ENCODE results near the gene MARVELD2. TPM values are rescaled to one million over a fixed set of nuclear protein-coding genes. Genes with fewer than 3 reads are reported as not detected.
"Not testable (repeated sequence)": the region's sequence is repeated elsewhere in the genome, so short reads cannot be mapped to it uniquely, and the experiment has no call there.

MARVELD2 gene
- 2.0 TPM for polyA plus RNA-seq (2012; ENCODE audit: missing spikeins)

- FAIRE-seq (peak; percentile 81), DNase-seq (ENCODE audit: insufficient read length) (peak; percentile 58)
- TF ChIP-seq POLR2A (IDR thresholded peaks at IDR 0.05; ENCODE audit: low read depth, low read length) (no peak; the same call in 1 of the 2 replicates), POLR2AphosphoS5 (IDR thresholded peaks at IDR 0.05; ENCODE audit: low read depth, low read length) (no peak), TAF1 (IDR thresholded peaks at IDR 0.05; ENCODE audit: borderline replicate concordance, low read depth, low read length) (no peak)
Observed at GRCh38 chr5:69414885-69415583, at the start of gene MARVELD2. MARVELD2 (plus strand) TSS chr5:69415116; CDS start chr5:69419386, 4,270 bp downstream.

- DNase-seq (ENCODE audit: insufficient read length) = no peak
- TF ChIP-seq POLR2AphosphoS5 (IDR thresholded peaks at IDR 0.05; ENCODE audit: low read depth, low read length) (no peak), POLR2A (IDR thresholded peaks at IDR 0.05; ENCODE audit: low read depth, low read length) (no peak), TAF1 (IDR thresholded peaks at IDR 0.05; ENCODE audit: borderline replicate concordance, low read depth, low read length) (no peak)
- FAIRE-seq = no peak
Observed at GRCh38 chr5:69367697-69368279, 47.1 kb upstream of the MARVELD2 start.

- no peak for DNase-seq (ENCODE audit: insufficient read length)
- TF ChIP-seq TAF1 (IDR thresholded peaks at IDR 0.05; ENCODE audit: borderline replicate concordance, low read depth, low read length) = no peak
- no peak for TF ChIP-seq POLR2AphosphoS5 (IDR thresholded peaks at IDR 0.05; ENCODE audit: low read depth, low read length)
- TF ChIP-seq POLR2A (IDR thresholded peaks at IDR 0.05; ENCODE audit: low read depth, low read length) = no peak
- no peak for FAIRE-seq
Observed at GRCh38 chr5:69368458-69369339, 46.2 kb upstream of the MARVELD2 start.

- FAIRE-seq (peak; percentile 97), DNase-seq (ENCODE audit: insufficient read length) (peak; percentile 74)
- TF ChIP-seq POLR2A (IDR thresholded peaks at IDR 0.05; ENCODE audit: low read depth, low read length) (peak; percentile 91), POLR2AphosphoS5 (IDR thresholded peaks at IDR 0.05; ENCODE audit: low read depth, low read length) (peak; percentile 90), TAF1 (IDR thresholded peaks at IDR 0.05; ENCODE audit: borderline replicate concordance, low read depth, low read length) (peak; percentile 82)
Observed at GRCh38 chr5:69369340-69370121, 45.4 kb upstream of the MARVELD2 start, which contains the start of the genes AK6, RAD17 and TAF9. AK6 (minus strand) TSS chr5:69369520; CDS start chr5:69369490, 30 bp downstream. RAD17 (plus strand) TSS chr5:69369818; CDS start chr5:69372209, 2,391 bp downstream. TAF9 (minus strand) TSS chr5:69369520; CDS start chr5:69365737, 3,783 bp downstream.

GRCh38 chr5:69370335-69370734, 44.6 kb upstream of the MARVELD2 start:
- not testable (repeated sequence) for DNase-seq (ENCODE audit: insufficient read length)
- FAIRE-seq = peak; percentile 58

GRCh38 chr5:69372394-69372793, 42.5 kb upstream of the MARVELD2 start:
- no peak for FAIRE-seq

GRCh38 chr5:69374911-69375446, 39.9 kb upstream of the MARVELD2 start:
- DNase-seq (ENCODE audit: insufficient read length) (no peak), FAIRE-seq (peak; percentile 79)
- TF ChIP-seq POLR2A (IDR thresholded peaks at IDR 0.05; ENCODE audit: low read depth, low read length) (peak; percentile 36; the same call in 1 of the 2 replicates), TAF1 (IDR thresholded peaks at IDR 0.05; ENCODE audit: borderline replicate concordance, low read depth, low read length) (no peak), POLR2AphosphoS5 (IDR thresholded peaks at IDR 0.05; ENCODE audit: low read depth, low read length) (peak; percentile 47; the same call in 1 of the 2 replicates)

More at GRCh38 chr5:69372394-69372793, 42.5 kb upstream of the MARVELD2 start:
- no peak for DNase-seq (ENCODE audit: insufficient read length)
- TF ChIP-seq TAF1 (IDR thresholded peaks at IDR 0.05; ENCODE audit: borderline replicate concordance, low read depth, low read length) (no peak), POLR2AphosphoS5 (IDR thresholded peaks at IDR 0.05; ENCODE audit: low read depth, low read length) (no peak), POLR2A (IDR thresholded peaks at IDR 0.05; ENCODE audit: low read depth, low read length) (no peak)

- FAIRE-seq = no peak
- TF ChIP-seq POLR2AphosphoS5 (IDR thresholded peaks at IDR 0.05; ENCODE audit: low read depth, low read length) (no peak), TAF1 (IDR thresholded peaks at IDR 0.05; ENCODE audit: borderline replicate concordance, low read depth, low read length) (no peak), POLR2A (IDR thresholded peaks at IDR 0.05; ENCODE audit: low read depth, low read length) (no peak)
- DNase-seq (ENCODE audit: insufficient read length) = no peak
Observed at GRCh38 chr5:69378376-69378775, 36.5 kb upstream of the MARVELD2 start.

GRCh38 chr5:69404659-69405330, 10.1 kb upstream of the MARVELD2 start:
- TF ChIP-seq POLR2A (IDR thresholded peaks at IDR 0.05; ENCODE audit: low read depth, low read length) = no peak
- no peak for TF ChIP-seq TAF1 (IDR thresholded peaks at IDR 0.05; ENCODE audit: borderline replicate concordance, low read depth, low read length)
- TF ChIP-seq POLR2AphosphoS5 (IDR thresholded peaks at IDR 0.05; ENCODE audit: low read depth, low read length) = no peak
- no peak for FAIRE-seq
- DNase-seq (ENCODE audit: insufficient read length) = no peak

- DNase-seq (ENCODE audit: insufficient read length) = no peak
- FAIRE-seq = no peak
- TF ChIP-seq POLR2A (IDR thresholded peaks at IDR 0.05; ENCODE audit: low read depth, low read length) (no peak), POLR2AphosphoS5 (IDR thresholded peaks at IDR 0.05; ENCODE audit: low read depth, low read length) (no peak), TAF1 (IDR thresholded peaks at IDR 0.05; ENCODE audit: borderline replicate concordance, low read depth, low read length) (no peak)
Observed at GRCh38 chr5:69415584-69415958, 655 bp downstream of the MARVELD2 start.
